Cardiac fibroblast (primary cell): ENCODE data around the gene HOXC4.

Experiments used
- DNase-seq, 2 donors: peaks; one replicate each; pipeline versions ENCODE4 v3.0.0 to v3.0.0-alpha.2; 2010; ENCODE audit warnings: low read depth in 2 of 2
- H3K4me3 ChIP-seq, 2 donors: replicated peaks in 1 of 2; 1 replicate in 1 of 2; 2 replicates in 1 of 2; pipeline ENCODE4 v1.5.1; 2011; ENCODE audit warnings: low read depth in 2 of 2, low read length in 2 of 2, mild to moderate bottlenecking in 2 of 2, moderate library complexity in 1 of 2
- CTCF ChIP-seq: IDR thresholded peaks from one replicate; pipeline ENCODE4 v1.5.1; 2011; ENCODE audit warnings: low read depth, mild to moderate bottlenecking, low read length, inconsistent platforms

Gene HOXC4

GRCh38 chr12:54033980-54034784 lies 19.5 kb upstream of the HOXC4 start:
- H3K4me3 ChIP-seq, result no peak overlapping the region
- DNase-seq, result no peak
- no peak for TF ChIP-seq CTCF

- TF ChIP-seq CTCF, result no peak
- no peak for DNase-seq
- no peak overlapping the region for H3K4me3 ChIP-seq
Measured at GRCh38 chr12:54034785-54035310, 18.8 kb upstream of the HOXC4 start.

- TF ChIP-seq CTCF, result no peak
- no peak for DNase-seq
- H3K4me3 ChIP-seq, result no peak overlapping the region
Measured at GRCh38 chr12:54035568-54036264, 17.9 kb upstream of the HOXC4 start.

GRCh38 chr12:54036620-54037359 lies 16.8 kb upstream of the HOXC4 start:
- no peak overlapping the region for H3K4me3 ChIP-seq
- DNase-seq, result no peak
- no peak for TF ChIP-seq CTCF

- TF ChIP-seq CTCF, result no peak
- no peak for DNase-seq
- H3K4me3 ChIP-seq, result no peak overlapping the region
Measured at GRCh38 chr12:54037360-54038283, 16.0 kb upstream of the HOXC4 start.

- H3K4me3 ChIP-seq, result no peak overlapping the region
- TF ChIP-seq CTCF, result no peak
- no peak for DNase-seq
Measured at GRCh38 chr12:54038284-54038870, 15.3 kb upstream of the HOXC4 start.
